Vagina (tissue), 2 donors: ENCODE results near the gene ADAMTS6. TPM values are rescaled to one million over a fixed set of nuclear protein-coding genes. Genes with fewer than 3 reads are reported as not detected.

Experiments used
- DNase-seq, 2 donors: peaks; one replicate each; pipeline ENCODE4 v3.0.0-alpha.2; 2017; ENCODE audit errors: extremely low spot score in 2 of 2
- H3K27ac ChIP-seq: fragments of 200-600 bp; sonication (generic); one replicate; pipeline ENCODE4 v1.5.1; 2019
- H3K27me3 ChIP-seq: fragments of 200-600 bp; sonication (generic); one replicate; pipeline ENCODE4 v1.5.1; 2019
- H3K36me3 ChIP-seq, 2 donors: fragments of 200-600 bp; sonication (generic); one replicate each; pipeline ENCODE4 v1.5.1; 2017 to 2019
- H3K4me1 ChIP-seq: fragments of 200-600 bp; sonication (generic); one replicate; pipeline ENCODE4 v1.5.1; 2019
- H3K4me3 ChIP-seq, 2 donors: fragments of 200-600 bp; sonication (generic); 1 replicate in 1 of 2; 2 replicates in 1 of 2; pipeline ENCODE4 v1.5.1; 2016 to 2019
- H3K9me3 ChIP-seq: fragments of 200-600 bp; sonication (generic); one replicate; pipeline ENCODE4 v1.5.1; 2019
- POLR2A ChIP-seq, 2 donors: fragments of 450-650 bp; IDR thresholded peaks; one replicate each; pipeline ENCODE4 v1.6.1; 2017; ENCODE audit warnings: antibody characterized with exemption in 2 of 2, mild to moderate bottlenecking in 2 of 2, moderate library complexity in 2 of 2
- POLR2AphosphoS5 ChIP-seq, 2 donors: sonication (generic); formaldehyde crosslinking; IDR thresholded peaks; one replicate each; pipeline ENCODE4 v1.9.0; 2017; ENCODE audit warnings: antibody characterized with exemption in 2 of 2, mild to moderate bottlenecking in 2 of 2, low read depth in 1 of 2; ENCODE audit not compliant: insufficient read depth in 1 of 2
- intact Hi-C: fragments of 100-400 bp; cut with DNase I; formaldehyde crosslinking; loops from one replicate; pipeline ENCODE4 v1.15.1; 2023
- total RNA-seq: library from RNA; depleted of rRNA; stranded (reverse); fragments of >200 nt; gene quantifications from one replicate; pipeline ENCODE4 v1.2.3, GENCODE V29; 2016
- TF ChIP-seq, protein P1 (sequence below), 3 experiments: fragments of 450-650 bp in 2 of 3; fragments of 200-600 bp in 1 of 3; sonication (generic) in 1 of 3; IDR thresholded peaks; one replicate each; pipeline ENCODE4 v1.5.1; 2017 to 2019; ENCODE audit warnings: antibody characterized with exemption in 3 of 3, mild to moderate bottlenecking in 2 of 3, moderate library complexity in 2 of 3

Gene ADAMTS6
- total RNA-seq, 1 donor from 2014 or later = 1.5 TPM

DNA sequence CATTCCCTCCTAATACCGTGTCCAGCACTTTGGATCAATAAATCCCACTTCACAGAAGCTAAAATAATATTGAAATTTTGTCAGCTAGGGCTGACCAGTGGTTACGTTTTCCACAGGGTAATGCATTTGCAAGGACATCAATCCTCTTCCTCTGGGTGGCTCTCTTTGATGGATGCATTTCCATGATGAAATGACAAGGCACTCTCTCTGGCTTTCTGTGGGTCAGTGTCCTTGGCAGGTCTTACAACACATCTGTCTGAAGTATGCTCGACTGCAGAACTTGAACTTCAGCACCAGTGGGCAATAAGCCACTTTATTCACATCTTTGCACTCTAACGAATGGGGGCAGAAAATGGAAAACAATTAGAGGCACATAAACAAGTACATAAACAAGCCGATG, 330.1 kb downstream of the ADAMTS6 start:
- intact Hi-C loops = no loop called here
- DNase-seq = no peak
- Histone ChIP-seq H3K4me1 (no peaks in the 10 kb centered on the region), H3K27ac (no peak overlapping the region), H3K27me3 (no peaks in the 10 kb centered on the region), H3K4me3 (no peak overlapping the region), H3K36me3 (no peaks in the 10 kb centered on the region), H3K9me3 (no peaks in the 10 kb centered on the region)
- TF ChIP-seq POLR2A (IDR thresholded peaks at IDR 0.05) = no peak
- TF ChIP-seq, protein P1, sequence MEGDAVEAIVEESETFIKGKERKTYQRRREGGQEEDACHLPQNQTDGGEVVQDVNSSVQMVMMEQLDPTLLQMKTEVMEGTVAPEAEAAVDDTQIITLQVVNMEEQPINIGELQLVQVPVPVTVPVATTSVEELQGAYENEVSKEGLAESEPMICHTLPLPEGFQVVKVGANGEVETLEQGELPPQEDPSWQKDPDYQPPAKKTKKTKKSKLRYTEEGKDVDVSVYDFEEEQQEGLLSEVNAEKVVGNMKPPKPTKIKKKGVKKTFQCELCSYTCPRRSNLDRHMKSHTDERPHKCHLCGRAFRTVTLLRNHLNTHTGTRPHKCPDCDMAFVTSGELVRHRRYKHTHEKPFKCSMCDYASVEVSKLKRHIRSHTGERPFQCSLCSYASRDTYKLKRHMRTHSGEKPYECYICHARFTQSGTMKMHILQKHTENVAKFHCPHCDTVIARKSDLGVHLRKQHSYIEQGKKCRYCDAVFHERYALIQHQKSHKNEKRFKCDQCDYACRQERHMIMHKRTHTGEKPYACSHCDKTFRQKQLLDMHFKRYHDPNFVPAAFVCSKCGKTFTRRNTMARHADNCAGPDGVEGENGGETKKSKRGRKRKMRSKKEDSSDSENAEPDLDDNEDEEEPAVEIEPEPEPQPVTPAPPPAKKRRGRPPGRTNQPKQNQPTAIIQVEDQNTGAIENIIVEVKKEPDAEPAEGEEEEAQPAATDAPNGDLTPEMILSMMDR (IDR thresholded peaks at IDR 0.05) = no peak
- TF ChIP-seq POLR2AphosphoS5 (IDR thresholded peaks at IDR 0.05; ENCODE audit: insufficient read depth in 1 of 2, low read depth in 1 of 2) = no peak

DNA sequence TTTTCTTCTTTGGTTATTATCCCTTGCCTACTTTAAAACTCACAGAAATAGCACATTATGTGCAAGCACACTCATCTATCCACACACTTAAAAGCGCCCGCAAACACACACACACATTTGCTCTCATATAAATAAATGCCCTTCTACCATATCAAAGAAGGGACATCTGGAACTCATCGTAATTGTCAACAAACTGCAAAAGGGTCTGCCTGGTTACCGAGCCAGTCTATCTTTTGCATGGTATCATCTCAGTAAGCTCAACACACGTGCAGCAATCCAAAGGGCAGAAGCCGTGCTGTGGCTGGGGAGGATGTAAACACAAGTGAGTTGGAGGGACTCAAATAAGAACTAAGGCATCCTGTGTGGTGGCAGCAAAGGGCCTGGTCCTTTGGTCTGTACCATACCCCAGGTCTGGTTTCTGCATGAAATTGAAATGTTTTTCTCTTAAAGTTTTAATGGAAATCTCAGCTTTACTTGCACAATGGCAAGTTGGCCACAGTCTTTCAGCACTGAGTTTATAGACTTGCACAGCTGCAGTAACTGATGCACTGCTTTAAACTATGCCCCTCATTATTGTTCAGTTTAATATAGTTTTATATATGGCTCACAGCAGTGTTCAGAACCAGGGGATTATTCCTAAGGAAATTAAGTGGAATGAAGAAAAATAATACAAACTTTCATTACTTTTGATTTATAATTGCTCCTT, 331.0 kb downstream of the ADAMTS6 start:
- Histone ChIP-seq H3K27ac (no peak overlapping the region), H3K27me3 (no peaks in the 10 kb centered on the region), H3K4me1 (no peaks in the 10 kb centered on the region), H3K36me3 (no peaks in the 10 kb centered on the region), H3K4me3 (no peak overlapping the region), H3K9me3 (no peaks in the 10 kb centered on the region)
- TF ChIP-seq POLR2AphosphoS5 (IDR thresholded peaks at IDR 0.05; ENCODE audit: insufficient read depth in 1 of 2, low read depth in 1 of 2) = no peak
- no peak for TF ChIP-seq POLR2A (IDR thresholded peaks at IDR 0.05)
- TF ChIP-seq, protein P1 (IDR thresholded peaks at IDR 0.05) = no peak
- no peak for DNase-seq
- intact Hi-C loops = no loop called here

DNA sequence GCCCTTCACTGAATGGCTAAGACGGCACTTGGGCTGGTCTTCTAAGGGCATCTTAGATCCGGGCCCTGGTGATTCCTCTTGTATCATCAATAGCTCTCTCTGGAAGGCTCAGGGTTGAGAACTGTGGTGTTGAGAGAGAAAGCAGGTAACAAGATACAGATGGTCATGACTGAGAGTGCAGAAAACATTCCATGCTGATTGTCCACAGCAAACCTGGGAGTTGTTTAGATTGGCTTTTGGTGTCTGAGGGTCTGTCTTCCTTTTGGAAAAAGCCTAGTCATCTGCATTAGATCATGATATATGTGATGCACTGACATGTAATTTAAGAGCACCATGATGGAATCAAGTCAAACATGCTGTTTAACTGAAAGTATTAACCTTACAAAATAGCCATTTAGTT, 331.9 kb downstream of the ADAMTS6 start:
- no peak overlapping the region for H3K4me3 ChIP-seq
- no peaks in the 10 kb centered on the region for H3K9me3 ChIP-seq
- no peak overlapping the region for H3K27ac ChIP-seq
- intact Hi-C loops = no loop called here
- DNase-seq = no peak
- H3K4me1 ChIP-seq = no peaks in the 10 kb centered on the region
- no peaks in the 10 kb centered on the region for H3K36me3 ChIP-seq
- no peaks in the 10 kb centered on the region for H3K27me3 ChIP-seq
- TF ChIP-seq POLR2A (IDR thresholded peaks at IDR 0.05) = no peak
- TF ChIP-seq, protein P1 (IDR thresholded peaks at IDR 0.05) = no peak
- no peak for TF ChIP-seq POLR2AphosphoS5 (IDR thresholded peaks at IDR 0.05; ENCODE audit: insufficient read depth in 1 of 2, low read depth in 1 of 2)

DNA sequence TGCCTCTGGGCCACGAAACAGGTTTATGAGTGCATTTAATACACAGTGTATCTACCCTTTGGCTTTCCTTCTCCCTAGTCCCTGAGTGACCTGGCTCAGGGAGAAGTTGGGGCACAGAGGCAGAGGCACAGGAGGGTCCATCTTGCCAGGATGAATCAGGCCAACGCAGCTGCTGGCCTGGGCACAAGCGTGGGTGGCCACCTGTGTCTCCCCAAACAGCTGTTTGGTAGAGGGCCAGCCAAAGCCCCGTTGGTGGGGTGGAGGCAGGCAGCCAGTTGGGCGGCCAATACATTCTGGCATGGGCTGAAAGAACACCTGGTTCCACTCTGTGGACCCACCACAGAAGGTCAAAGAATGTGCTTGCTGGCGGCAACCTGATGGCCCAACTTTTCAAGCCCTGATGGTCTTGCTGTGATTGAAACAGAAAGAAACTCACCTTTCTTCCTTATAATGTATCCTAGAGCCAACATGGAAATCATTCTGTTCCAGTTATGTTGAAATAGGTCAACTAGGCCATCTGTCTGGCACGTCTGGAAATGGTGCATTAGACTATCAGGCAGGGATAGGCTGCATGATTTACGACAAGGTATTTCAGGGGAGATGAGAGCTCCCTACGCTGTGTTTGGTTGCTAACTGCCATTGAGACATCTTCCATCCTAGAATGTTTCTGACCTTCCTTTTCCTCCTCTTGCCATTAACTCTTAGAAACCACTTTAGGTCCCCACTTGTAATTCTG, 337.4 kb downstream of the ADAMTS6 start:
- DNase-seq = no peak
- no peaks in the 10 kb centered on the region for H3K4me1 ChIP-seq
- no peak overlapping the region for H3K27ac ChIP-seq
- no peaks in the 10 kb centered on the region for H3K36me3 ChIP-seq
- TF ChIP-seq POLR2AphosphoS5 (IDR thresholded peaks at IDR 0.05; ENCODE audit: insufficient read depth in 1 of 2, low read depth in 1 of 2) (no peak), POLR2A (IDR thresholded peaks at IDR 0.05) (no peak)
- TF ChIP-seq, protein P1 (IDR thresholded peaks at IDR 0.05) = no peak
- H3K27me3 ChIP-seq = no peaks in the 10 kb centered on the region
- intact Hi-C loops = no loop called here
- H3K4me3 ChIP-seq = no peak overlapping the region
- no peaks in the 10 kb centered on the region for H3K9me3 ChIP-seq

DNA sequence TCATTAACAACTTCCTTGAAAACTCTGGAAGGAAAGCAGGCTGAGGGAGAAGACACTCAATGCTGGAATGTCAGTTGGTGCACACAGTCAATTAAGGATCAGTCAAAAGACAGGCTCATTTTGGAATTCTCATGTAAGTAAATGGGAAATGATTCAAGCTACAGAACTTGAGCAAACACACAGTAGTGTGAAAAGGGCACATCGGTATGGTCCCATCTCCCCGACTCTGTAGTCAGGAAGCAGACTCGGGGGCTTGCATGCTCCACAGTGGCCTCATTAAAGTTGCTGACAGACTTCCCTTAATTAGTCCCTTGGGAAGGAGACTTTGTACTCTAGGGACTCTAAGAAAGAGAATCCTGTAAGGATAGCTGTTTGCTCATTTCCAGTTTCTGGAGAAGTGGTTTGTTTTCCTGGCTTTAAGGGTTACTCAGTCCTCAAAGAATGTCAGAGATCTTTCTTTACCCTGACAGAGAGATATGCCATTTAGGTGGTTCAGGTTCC, 339.2 kb downstream of the ADAMTS6 start:
- Histone ChIP-seq H3K9me3 (no peaks in the 10 kb centered on the region), H3K4me3 (no peak overlapping the region), H3K27me3 (no peaks in the 10 kb centered on the region), H3K27ac (no peak overlapping the region), H3K36me3 (no peaks in the 10 kb centered on the region), H3K4me1 (no peaks in the 10 kb centered on the region)
- no peak for DNase-seq
- no peak for TF ChIP-seq POLR2AphosphoS5 (IDR thresholded peaks at IDR 0.05; ENCODE audit: insufficient read depth in 1 of 2, low read depth in 1 of 2)
- intact Hi-C loops = no loop called here
